Thoracic aorta (tissue), 2 donors: ENCODE results near the gene HTR2B. TPM values are rescaled to one million over a fixed set of nuclear protein-coding genes. Genes with fewer than 3 reads are reported as not detected.
A peak's percentile ranks its signal among the peaks of the same experiment; 100 is the strongest.

ENCODE experiments used
- ATAC-seq: fragments of 150-250 bp; one replicate; pipeline ENCODE4 v1.8.0; 2017; ENCODE audit warnings: low read depth; ENCODE audit not compliant: insufficient number of reproducible peaks, low FRiP score
- DNase-seq: peaks from one replicate; pipeline ENCODE4 v3.0.0-alpha.2; 2020; ENCODE audit warnings: low spot score
- H3K27ac ChIP-seq, 2 donors: fragments of 200-600 bp; sonication (generic); 1 replicate in 1 of 2; 2 replicates in 1 of 2; pipeline ENCODE4 v1.5.1; 2016; ENCODE audit warnings: mild to moderate bottlenecking in 2 of 2, moderate library complexity in 2 of 2
- H3K27me3 ChIP-seq: fragments of 200-600 bp; sonication (generic); replicated peaks from 2 replicates; pipeline ENCODE4 v1.6.0; 2016; ENCODE audit warnings: mild to moderate bottlenecking; ENCODE audit not compliant: insufficient read depth
- H3K36me3 ChIP-seq: fragments of 200-600 bp; sonication (generic); one replicate; pipeline ENCODE4 v1.5.1; 2016
- H3K4me1 ChIP-seq, 2 donors: fragments of 200-600 bp; sonication (generic); 1 replicate in 1 of 2; 2 replicates in 1 of 2; pipeline versions ENCODE4 v1.5.1 to v1.6.0; 2016; ENCODE audit warnings: low read depth in 2 of 2, mild to moderate bottlenecking in 1 of 2; ENCODE audit not compliant: control insufficient read depth in 1 of 2
- H3K4me3 ChIP-seq: fragments of 200-600 bp; sonication (generic); 2 replicates; pipeline ENCODE4 v1.5.1; 2016; ENCODE audit warnings: mild to moderate bottlenecking
- H3K9me3 ChIP-seq: fragments of 200-600 bp; sonication (generic); 2 replicates; pipeline ENCODE4 v1.5.1; 2016
- CTCF ChIP-seq: fragments of 200-600 bp; sonication (generic); IDR thresholded peaks from one replicate; pipeline ENCODE4 v1.5.1; 2019; ENCODE audit warnings: antibody characterized with exemption
- total RNA-seq, 2 donors: library from RNA; depleted of rRNA; stranded (reverse); fragments of >200 nt; gene quantifications; one replicate each; pipeline versions ENCODE4 v1.1.0 to v1.2.3, GENCODE V29; 2016

The HTR2B gene
- total RNA-seq, 2 donors from 2014 or later, result 2.8 to 9.2 TPM

DNA sequence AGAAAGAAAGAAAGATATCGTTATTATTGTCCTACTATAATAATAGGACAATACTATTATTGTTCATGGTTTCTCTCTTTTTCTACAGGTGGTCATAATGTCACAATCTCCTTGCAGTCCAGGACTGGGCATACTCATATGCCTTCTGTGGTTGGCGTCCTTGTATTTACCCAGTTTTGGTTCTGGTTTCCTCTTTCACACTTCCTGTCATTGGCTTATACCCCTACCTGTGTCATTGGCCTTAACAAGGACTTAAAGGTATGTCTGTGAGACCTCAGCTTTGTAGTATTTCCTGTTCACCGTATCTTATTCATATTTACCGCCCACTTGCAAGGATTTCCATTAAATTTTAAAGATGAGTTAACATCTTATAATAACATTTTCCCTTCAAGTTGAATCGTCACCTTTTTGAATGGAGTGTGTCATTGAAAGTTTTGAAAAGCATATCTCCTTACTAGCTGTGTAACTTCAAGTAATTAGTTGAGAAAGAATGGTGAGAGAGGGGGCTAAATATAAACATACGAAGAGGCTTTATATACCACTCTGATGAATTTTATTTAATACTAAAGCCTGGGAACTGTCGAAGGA, 36.5 kb upstream of the HTR2B start:
- no peaks in the 10 kb centered on the region for H3K9me3 ChIP-seq
- ATAC-seq (no peak), DNase-seq (no peak)
- peaks cover 7% of the 10 kb centered on the region for H3K36me3 ChIP-seq
- H3K27ac ChIP-seq, result peak overlapping the region; percentile 69 to 85
- TF ChIP-seq CTCF, result no peak
- no peaks in the 10 kb centered on the region for H3K27me3 ChIP-seq
- H3K4me3 ChIP-seq, result no peak overlapping the region
- H3K4me1 ChIP-seq, result peaks cover 26 to 46% of the 10 kb centered on the region in 2 donors

- Histone ChIP-seq H3K4me3 (no peak overlapping the region), H3K27ac (peak overlapping the region in 1 of 2 donors; percentile 85), H3K36me3 (peaks cover under 1% of the 10 kb centered on the region), H3K9me3 (no peaks in the 10 kb centered on the region), H3K4me1 (peaks cover 26 to 46% of the 10 kb centered on the region in 2 donors), H3K27me3 (no peaks in the 10 kb centered on the region)
- no peak for TF ChIP-seq CTCF
- no peak for ATAC-seq
- DNase-seq, result no peak
Measured at GRCh38 chr2:231160701-231161100, 35.9 kb upstream of the HTR2B start.

DNA sequence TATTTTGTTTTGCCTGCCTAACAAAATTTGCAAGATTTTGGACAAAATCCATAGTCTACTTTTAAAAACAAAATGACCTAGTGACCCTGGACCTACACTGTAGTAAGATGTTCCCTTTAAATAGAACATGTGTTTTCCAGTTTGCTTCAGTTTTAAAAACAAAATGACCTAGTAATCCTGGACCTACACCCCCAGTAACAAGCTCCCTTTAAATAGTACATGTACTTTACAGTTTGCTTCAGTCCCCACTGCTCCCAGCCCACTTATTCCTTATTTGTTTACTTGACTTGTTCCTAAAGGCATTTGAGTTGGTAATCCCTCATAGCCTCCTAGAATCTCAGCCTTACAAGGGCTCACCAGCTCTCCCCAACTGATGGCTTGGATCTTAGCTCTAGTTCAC, 34.5 kb upstream of the HTR2B start:
- no peak for TF ChIP-seq CTCF
- Histone ChIP-seq H3K36me3 (no peaks in the 10 kb centered on the region), H3K4me3 (no peak overlapping the region), H3K9me3 (no peaks in the 10 kb centered on the region), H3K27me3 (no peaks in the 10 kb centered on the region), H3K4me1 (peaks cover 28 to 46% of the 10 kb centered on the region in 2 donors), H3K27ac (peak overlapping the region; percentile 46 to 55)
- no peak for ATAC-seq
- DNase-seq, result no peak

DNA sequence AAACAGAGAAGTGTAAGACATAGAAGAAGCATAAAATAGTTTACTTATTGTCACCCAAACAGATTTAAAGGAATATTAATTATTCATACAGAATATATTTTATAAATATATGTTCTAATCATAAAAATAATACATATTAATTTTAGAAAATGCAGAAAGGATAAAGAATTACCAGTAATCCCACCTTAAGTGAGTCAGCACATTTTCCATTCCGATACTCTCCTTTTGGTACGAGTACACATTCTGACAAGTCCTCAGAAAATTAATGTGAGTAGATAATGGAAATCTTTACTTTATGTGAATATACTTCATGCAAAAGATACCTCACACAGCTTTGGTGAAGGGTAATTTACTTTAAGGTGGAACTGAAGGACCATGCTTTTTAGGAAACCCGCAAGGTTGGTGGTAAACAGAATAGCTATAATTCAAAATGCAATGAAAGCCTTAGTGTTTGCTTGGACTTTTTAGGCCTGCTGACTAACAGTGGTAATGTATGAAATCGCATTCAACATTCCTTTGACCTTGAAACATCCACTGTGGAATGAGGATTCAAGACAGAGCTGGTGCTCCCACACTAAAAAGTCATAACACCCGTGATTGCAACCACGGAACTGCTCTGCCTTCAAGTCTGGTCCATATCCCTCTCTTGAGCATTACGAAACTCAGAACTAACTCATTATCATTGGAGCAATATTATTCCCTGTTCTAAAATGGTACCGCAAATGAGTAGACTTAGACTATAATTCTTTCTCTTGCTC, 28.1 kb upstream of the HTR2B start:
- no peak for TF ChIP-seq CTCF
- peaks cover 5% of the 10 kb centered on the region for H3K36me3 ChIP-seq
- H3K9me3 ChIP-seq, result no peaks in the 10 kb centered on the region
- no peak overlapping the region for H3K27ac ChIP-seq
- ATAC-seq (no peak), DNase-seq (no peak)
- no peak overlapping the region for H3K4me3 ChIP-seq
- no peaks in the 10 kb centered on the region for H3K27me3 ChIP-seq
- H3K4me1 ChIP-seq, result peaks cover 0 to 3% of the 10 kb centered on the region in 2 donors

DNA sequence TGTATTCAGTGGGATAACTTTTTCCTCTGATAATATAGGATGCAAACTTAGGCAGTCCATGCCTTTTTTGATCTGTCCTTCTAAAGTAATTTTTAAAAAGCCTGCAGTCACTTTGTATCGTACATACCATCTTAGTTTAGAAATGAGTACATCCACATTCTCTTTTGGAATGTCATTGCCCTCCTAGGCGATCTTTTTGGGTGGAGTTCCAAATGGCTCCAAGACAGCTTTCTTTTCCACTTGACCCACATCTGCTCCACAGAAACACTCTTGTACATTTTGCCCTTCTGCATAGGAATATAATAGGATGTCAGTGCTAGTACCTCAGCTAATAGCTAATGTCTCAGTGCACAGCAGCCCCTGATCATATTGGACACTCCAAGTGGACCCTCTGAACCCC, 21.8 kb upstream of the HTR2B start:
- Histone ChIP-seq H3K36me3 (peaks cover 7% of the 10 kb centered on the region), H3K4me3 (no peak overlapping the region), H3K27me3 (no peaks in the 10 kb centered on the region), H3K4me1 (peaks cover 0 to 5% of the 10 kb centered on the region in 2 donors), H3K27ac (no peak overlapping the region), H3K9me3 (no peaks in the 10 kb centered on the region)
- no peak for ATAC-seq
- no peak for TF ChIP-seq CTCF
- DNase-seq, result no peak
